Hematopoietic multipotent progenitor cell treated with erythropoietin and hydrocortisone succinate and interleukin-3 and kit ligand, for 17 days (in vitro differentiated cells): Measurements from ENCODE around the gene IL1RAPL1.

Experiments
- DNase-seq: peaks from one replicate; pipeline ENCODE4 v3.0.0-alpha.2; 2015; ENCODE audit warnings: low spot score

The IL1RAPL1 gene

GRCh38 chrX:29653721-29654120 lies 1066.5 kb downstream of the IL1RAPL1 start:
- DNase-seq = no peak

- DNase-seq = no peak
Measured at GRCh38 chrX:29659911-29660310, 1072.7 kb downstream of the IL1RAPL1 start.

GRCh38 chrX:29661290-29661689 lies 1074.0 kb downstream of the IL1RAPL1 start:
- no peak for DNase-seq

GRCh38 chrX:29662101-29662500 lies 1074.9 kb downstream of the IL1RAPL1 start:
- no peak for DNase-seq

- no peak for DNase-seq
Measured at GRCh38 chrX:29662759-29663503, 1075.7 kb downstream of the IL1RAPL1 start.

GRCh38 chrX:29665532-29665931 lies 1078.3 kb downstream of the IL1RAPL1 start:
- DNase-seq = no peak

- DNase-seq = no peak
Measured at GRCh38 chrX:29666366-29666765, 1079.1 kb downstream of the IL1RAPL1 start.

GRCh38 chrX:29671421-29671820 lies 1084.2 kb downstream of the IL1RAPL1 start:
- no peak for DNase-seq

GRCh38 chrX:29687687-29688086 lies 1100.4 kb downstream of the IL1RAPL1 start:
- DNase-seq = no peak

- DNase-seq = no peak
Measured at GRCh38 chrX:29690061-29690460, 1102.8 kb downstream of the IL1RAPL1 start.

GRCh38 chrX:29691044-29691443 lies 1103.8 kb downstream of the IL1RAPL1 start:
- DNase-seq = no peak

GRCh38 chrX:29693912-29694311 lies 1106.7 kb downstream of the IL1RAPL1 start:
- DNase-seq = no peak

GRCh38 chrX:29699239-29699638 lies 1112.0 kb downstream of the IL1RAPL1 start:
- no peak for DNase-seq

- DNase-seq = no peak
Measured at GRCh38 chrX:29707088-29707487, 1119.8 kb downstream of the IL1RAPL1 start.

- DNase-seq = no peak
Measured at GRCh38 chrX:29721152-29721551, 1133.9 kb downstream of the IL1RAPL1 start.

GRCh38 chrX:29724316-29724715 lies 1137.1 kb downstream of the IL1RAPL1 start:
- no peak for DNase-seq

- DNase-seq = no peak
Measured at GRCh38 chrX:29726811-29727210, 1139.6 kb downstream of the IL1RAPL1 start.

GRCh38 chrX:29728639-29729038 lies 1141.4 kb downstream of the IL1RAPL1 start:
- DNase-seq = no peak

- DNase-seq = no peak
Measured at GRCh38 chrX:29744966-29745365, 1157.7 kb downstream of the IL1RAPL1 start.

- DNase-seq = no peak
Measured at GRCh38 chrX:29746326-29746725, 1159.1 kb downstream of the IL1RAPL1 start.

- DNase-seq = no peak
Measured at GRCh38 chrX:29762006-29762405, 1174.8 kb downstream of the IL1RAPL1 start.

- DNase-seq = no peak
Measured at GRCh38 chrX:29775890-29776289, 1188.6 kb downstream of the IL1RAPL1 start.

- DNase-seq = no peak
Measured at GRCh38 chrX:29787656-29788055, 1200.4 kb downstream of the IL1RAPL1 start.

GRCh38 chrX:29788991-29789699 lies 1201.9 kb downstream of the IL1RAPL1 start:
- no peak for DNase-seq
